Right atrium auricular region (tissue), 2 donors: Measurements from ENCODE around the gene ZDHHC7. TPM values are rescaled to one million over a fixed set of nuclear protein-coding genes. Genes with fewer than 3 reads are reported as not detected.

Experiments
- DNase-seq: peaks from one replicate; pipeline ENCODE4 v3.0.0-alpha.2; 2019; ENCODE audit warnings: low spot score
- H3K27ac ChIP-seq, 2 donors: fragments of 200-600 bp; sonication (generic); 1 replicate in 1 of 2; 2 replicates in 1 of 2; pipeline ENCODE4 v1.5.1; 2016 to 2019
- H3K27me3 ChIP-seq, 2 donors: fragments of 200-600 bp; sonication (generic); one replicate each; pipeline versions ENCODE4 v1.5.1 to v1.6.0; 2017 to 2019
- H3K36me3 ChIP-seq: fragments of 200-600 bp; sonication (generic); one replicate; pipeline ENCODE4 v1.5.1; 2016
- H3K4me1 ChIP-seq, 2 donors: fragments of 200-600 bp; sonication (generic); one replicate each; pipeline versions ENCODE4 v1.5.1 to v1.6.0; 2017 to 2019
- H3K4me3 ChIP-seq, 2 donors: fragments of 200-600 bp; sonication (generic); 1 replicate in 1 of 2; 2 replicates in 1 of 2; pipeline ENCODE4 v1.5.1; 2017 to 2019; ENCODE audit warnings: mild to moderate bottlenecking in 1 of 2, moderate library complexity in 1 of 2
- H3K9me3 ChIP-seq, 2 donors: fragments of 200-600 bp; sonication (generic); one replicate each; pipeline ENCODE4 v1.5.1; 2019
- CTCF ChIP-seq, 2 donors: fragments of 200-600 bp; sonication (generic); IDR thresholded peaks; one replicate each; pipeline ENCODE4 v1.5.1; 2019; ENCODE audit warnings: antibody characterized with exemption in 2 of 2
- total RNA-seq, 2 donors: library from RNA; depleted of rRNA; stranded (reverse); fragments of >200 nt; gene quantifications; one replicate each; pipeline ENCODE4 v1.1.0, GENCODE V29; 2016

Gene ZDHHC7
- total RNA-seq, 2 donors from 2014 or later, result 36.0 to 48.7 TPM

GRCh38 chr16:84953190-84953746 is 58.1 kb downstream of the ZDHHC7 start:
- Histone ChIP-seq H3K27me3 (no peaks in the 10 kb centered on the region), H3K36me3 (no peaks in the 10 kb centered on the region), H3K27ac (peak overlapping the region; percentile 32 to 63), H3K4me1 (peaks cover 0 to 21% of the 10 kb centered on the region in 2 donors), H3K4me3 (no peak overlapping the region), H3K9me3 (no peaks in the 10 kb centered on the region)
- TF ChIP-seq CTCF (IDR thresholded peaks at IDR 0.05), result no peak
- DNase-seq, result no peak

GRCh38 chr16:84952335-84953189 is 58.8 kb downstream of the ZDHHC7 start:
- TF ChIP-seq CTCF (IDR thresholded peaks at IDR 0.05), result peak; percentile 92 to 93
- peak overlapping the region; percentile 32 to 63 for H3K27ac ChIP-seq
- H3K4me3 ChIP-seq, result no peak overlapping the region

GRCh38 chr16:84950906-84951305 is 60.4 kb downstream of the ZDHHC7 start:
- H3K27me3 ChIP-seq, result no peaks in the 10 kb centered on the region
- no peak for DNase-seq
- no peaks in the 10 kb centered on the region for H3K36me3 ChIP-seq
- no peak for TF ChIP-seq CTCF (IDR thresholded peaks at IDR 0.05)
- peaks cover 0 to 21% of the 10 kb centered on the region in 2 donors for H3K4me1 ChIP-seq
- H3K27ac ChIP-seq, result no peak overlapping the region
- H3K4me3 ChIP-seq, result no peak overlapping the region
- no peaks in the 10 kb centered on the region for H3K9me3 ChIP-seq

More at GRCh38 chr16:84952335-84953189, 58.8 kb downstream of the ZDHHC7 start:
- Histone ChIP-seq H3K36me3 (no peaks in the 10 kb centered on the region), H3K9me3 (no peaks in the 10 kb centered on the region), H3K27me3 (no peaks in the 10 kb centered on the region), H3K4me1 (peaks cover 0 to 21% of the 10 kb centered on the region in 2 donors)
- peak; percentile 89 for DNase-seq

GRCh38 chr16:84949772-84950436 is 61.4 kb downstream of the ZDHHC7 start:
- peaks cover 0 to 21% of the 10 kb centered on the region in 2 donors for H3K4me1 ChIP-seq
- no peaks in the 10 kb centered on the region for H3K27me3 ChIP-seq
- no peak overlapping the region for H3K27ac ChIP-seq
- DNase-seq, result no peak
- H3K36me3 ChIP-seq, result no peaks in the 10 kb centered on the region
- H3K4me3 ChIP-seq, result no peak overlapping the region
- H3K9me3 ChIP-seq, result no peaks in the 10 kb centered on the region
- TF ChIP-seq CTCF (IDR thresholded peaks at IDR 0.05), result no peak

GRCh38 chr16:84948851-84949610 is 62.3 kb downstream of the ZDHHC7 start:
- no peak for DNase-seq
- no peaks in the 10 kb centered on the region for H3K27me3 ChIP-seq
- TF ChIP-seq CTCF (IDR thresholded peaks at IDR 0.05), result no peak

More at GRCh38 chr16:84948851-84949610, 62.3 kb downstream of the ZDHHC7 start:
- H3K27ac ChIP-seq, result no peak overlapping the region
- H3K9me3 ChIP-seq, result no peaks in the 10 kb centered on the region
- H3K4me1 ChIP-seq, result peaks cover 0 to 21% of the 10 kb centered on the region in 2 donors
- no peak overlapping the region for H3K4me3 ChIP-seq
- no peaks in the 10 kb centered on the region for H3K36me3 ChIP-seq
